DOHH2 (cell line): Measurements from ENCODE around the gene ARAP3.

Experiments used
- H3F3A ChIP-seq: fragments of 200-600 bp; sonication (generic), shearing (Covaris generic); 2 replicates; pipeline ENCODE4 v1.6.0; 2016; ENCODE audit warnings: antibody characterized with exemption, mild to moderate bottlenecking; ENCODE audit not compliant: control insufficient read depth, insufficient read depth
- H3K27ac ChIP-seq: fragments of 200-600 bp; sonication (generic); 2 replicates; pipeline ENCODE4 v1.5.1; 2014; ENCODE audit warnings: low read depth, mild to moderate bottlenecking, low read length, moderate library complexity
- H3K27me3 ChIP-seq: fragments of 200-600 bp; sonication (generic); 2 replicates; pipeline ENCODE4 v1.6.1; 2014; ENCODE audit warnings: mild to moderate bottlenecking, low read length, mixed read lengths; ENCODE audit not compliant: control insufficient read depth
- H3K36me3 ChIP-seq: fragments of 200-600 bp; sonication (generic); 2 replicates; pipeline ENCODE4 v1.6.1; 2014; ENCODE audit warnings: mild to moderate bottlenecking, low read length, moderate library complexity, mixed read lengths; ENCODE audit not compliant: control insufficient read depth
- H3K4me1 ChIP-seq: fragments of 200-600 bp; sonication (generic); 2 replicates; pipeline ENCODE4 v1.6.1; 2014; ENCODE audit warnings: mild to moderate bottlenecking, low read length, mixed read lengths; ENCODE audit not compliant: control insufficient read depth
- H3K4me2 ChIP-seq: fragments of 200-600 bp; sonication (generic); 2 replicates; pipeline ENCODE4 v1.6.0; 2014; ENCODE audit warnings: mild to moderate bottlenecking, low read length, moderate library complexity
- H3K4me3 ChIP-seq: fragments of 200-600 bp; sonication (generic); 2 replicates; pipeline ENCODE4 v1.5.1; 2014; ENCODE audit warnings: mild to moderate bottlenecking, low read length, mixed read lengths
- H3K79me2 ChIP-seq: fragments of 200-600 bp; sonication (generic); 2 replicates; pipeline ENCODE4 v1.6.1; 2014; ENCODE audit warnings: mild to moderate bottlenecking, low read length, mixed read lengths; ENCODE audit not compliant: control insufficient read depth
- H3K9me2 ChIP-seq: fragments of 200-600 bp; sonication (generic); replicated peaks from 2 replicates; pipeline ENCODE4 v1.6.1; 2014; ENCODE audit warnings: mild to moderate bottlenecking, low read length, mixed read lengths; ENCODE audit not compliant: control insufficient read depth
- H3K9me3 ChIP-seq: fragments of 200-600 bp; sonication (generic); 2 replicates; pipeline ENCODE4 v1.6.1; 2014; ENCODE audit warnings: antibody characterized with exemption, low read length, mixed read lengths; ENCODE audit not compliant: control insufficient read depth, insufficient read depth
- H4K20me1 ChIP-seq: fragments of 200-600 bp; sonication (generic); 2 replicates; pipeline ENCODE4 v1.6.0; 2014; ENCODE audit warnings: low read depth, mild to moderate bottlenecking, antibody characterized with exemption, low read length, moderate library complexity; ENCODE audit not compliant: control insufficient read depth, insufficient read depth
- CTCF ChIP-seq: fragments of 200-600 bp; sonication (generic); IDR thresholded peaks from one replicate; pipeline ENCODE4 v1.5.1; 2014; ENCODE audit warnings: antibody characterized with exemption, mild to moderate bottlenecking, low read depth, low read length; ENCODE audit not compliant: poor library complexity, severe bottlenecking
- EZH2phosphoT487 ChIP-seq: fragments of 200-600 bp; sonication (generic); IDR thresholded peaks from 2 replicates; pipeline ENCODE4 v1.6.1; 2017; ENCODE audit warnings: borderline replicate concordance, mild to moderate bottlenecking, antibody characterized with exemption, low read length, moderate library complexity, mixed read lengths

The ARAP3 gene

GRCh38 chr5:141649056-141649688 lies 32.9 kb downstream of the ARAP3 start:
- Histone ChIP-seq H3K27ac (no peak overlapping the region), H3K4me3 (no peak overlapping the region), H3K4me1 (peaks cover 14% of the 10 kb centered on the region), H4K20me1 (no peaks in the 10 kb centered on the region), H3F3A (peaks cover 5% of the 10 kb centered on the region), H3K79me2 (no peaks in the 10 kb centered on the region), H3K4me2 (no peak overlapping the region), H3K27me3 (no peaks in the 10 kb centered on the region), H3K36me3 (no peaks in the 10 kb centered on the region; the same call in 1 of the 2 replicates), H3K9me3 (no peaks in the 10 kb centered on the region), H3K9me2 (no peaks in the 10 kb centered on the region)
- no peak for TF ChIP-seq CTCF
- TF ChIP-seq EZH2phosphoT487 = no peak

GRCh38 chr5:141647851-141648250 lies 34.2 kb downstream of the ARAP3 start:
- H4K20me1 ChIP-seq = no peaks in the 10 kb centered on the region
- no peak overlapping the region for H3K27ac ChIP-seq
- TF ChIP-seq CTCF (no peak), EZH2phosphoT487 (no peak)
- H3K9me2 ChIP-seq = no peaks in the 10 kb centered on the region
- H3K4me3 ChIP-seq = no peak overlapping the region
- peaks cover 14% of the 10 kb centered on the region for H3K4me1 ChIP-seq
- H3K27me3 ChIP-seq = no peaks in the 10 kb centered on the region
- H3K36me3 ChIP-seq = peaks cover 4% of the 10 kb centered on the region; the same call in 1 of the 2 replicates
- no peaks in the 10 kb centered on the region for H3K9me3 ChIP-seq
- no peak overlapping the region for H3K4me2 ChIP-seq
- H3K79me2 ChIP-seq = no peaks in the 10 kb centered on the region
- H3F3A ChIP-seq = peaks cover 5% of the 10 kb centered on the region

- Histone ChIP-seq H3F3A (peaks cover 8% of the 10 kb centered on the region), H3K27ac (no peak overlapping the region), H4K20me1 (no peaks in the 10 kb centered on the region), H3K4me3 (no peak overlapping the region), H3K9me2 (no peaks in the 10 kb centered on the region), H3K9me3 (no peaks in the 10 kb centered on the region), H3K27me3 (no peaks in the 10 kb centered on the region), H3K4me1 (peaks cover 14% of the 10 kb centered on the region), H3K36me3 (peaks cover 7% of the 10 kb centered on the region; the same call in 1 of the 2 replicates), H3K4me2 (no peak overlapping the region), H3K79me2 (no peaks in the 10 kb centered on the region)
- TF ChIP-seq EZH2phosphoT487 (no peak), CTCF (no peak)
Measured at GRCh38 chr5:141647242-141647641, 34.8 kb downstream of the ARAP3 start.
